GM12872 (cell line): ENCODE results near the gene MB21D2.

Source experiments
- TF ChIP-seq, protein P1 (sequence below): IDR thresholded peaks from 3 replicates; pipeline ENCODE4 v1.5.1; 2011; ENCODE audit warnings: low read depth, mild to moderate bottlenecking, low read length, moderate library complexity; ENCODE audit not compliant: insufficient read depth

Gene MB21D2

DNA sequence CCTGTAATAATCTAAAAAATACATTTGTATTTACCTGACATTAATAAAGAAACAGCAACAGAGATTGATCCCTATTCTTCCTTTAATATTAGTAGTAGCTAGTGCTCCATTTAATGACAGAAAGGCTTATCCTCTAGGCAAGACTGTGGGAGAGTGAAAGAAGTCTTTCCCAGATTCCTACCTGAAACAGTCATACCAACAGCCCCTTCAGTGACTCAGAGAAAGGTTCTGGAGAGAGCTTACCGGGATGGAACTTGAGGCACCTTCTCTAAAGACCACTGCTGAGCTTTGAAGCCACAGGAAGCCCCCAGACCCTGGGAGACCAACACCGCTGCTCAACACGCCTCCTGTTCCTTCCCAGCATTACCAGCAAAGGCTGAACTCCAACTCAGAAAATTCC is 123.4 kb downstream of the MB21D2 start:
- TF ChIP-seq, protein P1, sequence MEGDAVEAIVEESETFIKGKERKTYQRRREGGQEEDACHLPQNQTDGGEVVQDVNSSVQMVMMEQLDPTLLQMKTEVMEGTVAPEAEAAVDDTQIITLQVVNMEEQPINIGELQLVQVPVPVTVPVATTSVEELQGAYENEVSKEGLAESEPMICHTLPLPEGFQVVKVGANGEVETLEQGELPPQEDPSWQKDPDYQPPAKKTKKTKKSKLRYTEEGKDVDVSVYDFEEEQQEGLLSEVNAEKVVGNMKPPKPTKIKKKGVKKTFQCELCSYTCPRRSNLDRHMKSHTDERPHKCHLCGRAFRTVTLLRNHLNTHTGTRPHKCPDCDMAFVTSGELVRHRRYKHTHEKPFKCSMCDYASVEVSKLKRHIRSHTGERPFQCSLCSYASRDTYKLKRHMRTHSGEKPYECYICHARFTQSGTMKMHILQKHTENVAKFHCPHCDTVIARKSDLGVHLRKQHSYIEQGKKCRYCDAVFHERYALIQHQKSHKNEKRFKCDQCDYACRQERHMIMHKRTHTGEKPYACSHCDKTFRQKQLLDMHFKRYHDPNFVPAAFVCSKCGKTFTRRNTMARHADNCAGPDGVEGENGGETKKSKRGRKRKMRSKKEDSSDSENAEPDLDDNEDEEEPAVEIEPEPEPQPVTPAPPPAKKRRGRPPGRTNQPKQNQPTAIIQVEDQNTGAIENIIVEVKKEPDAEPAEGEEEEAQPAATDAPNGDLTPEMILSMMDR = no peak

DNA sequence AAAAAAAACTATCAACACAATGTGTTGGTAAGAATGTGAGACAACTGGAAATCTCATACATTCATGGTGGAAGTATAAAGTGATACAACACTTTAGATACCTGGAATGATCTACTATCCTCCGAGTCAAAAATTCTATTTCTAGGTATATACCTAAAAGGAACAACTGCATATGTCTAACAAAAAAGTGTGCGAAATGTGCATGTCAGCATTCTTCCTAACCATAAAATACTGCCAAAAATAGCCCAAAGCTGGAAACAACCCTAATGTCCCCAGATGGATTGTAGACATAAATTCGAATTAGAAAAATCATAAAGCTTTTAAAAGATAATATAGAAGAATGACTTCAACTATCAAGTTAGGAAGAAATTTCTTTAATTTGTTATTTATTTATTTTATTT is 139.1 kb downstream of the MB21D2 start:
- TF ChIP-seq, protein P1 = no peak

GRCh38 chr3:192772240-192772894 is 145.3 kb downstream of the MB21D2 start:
- TF ChIP-seq, protein P1 = peak; percentile 39; the same call in 2 of the 3 replicates

DNA sequence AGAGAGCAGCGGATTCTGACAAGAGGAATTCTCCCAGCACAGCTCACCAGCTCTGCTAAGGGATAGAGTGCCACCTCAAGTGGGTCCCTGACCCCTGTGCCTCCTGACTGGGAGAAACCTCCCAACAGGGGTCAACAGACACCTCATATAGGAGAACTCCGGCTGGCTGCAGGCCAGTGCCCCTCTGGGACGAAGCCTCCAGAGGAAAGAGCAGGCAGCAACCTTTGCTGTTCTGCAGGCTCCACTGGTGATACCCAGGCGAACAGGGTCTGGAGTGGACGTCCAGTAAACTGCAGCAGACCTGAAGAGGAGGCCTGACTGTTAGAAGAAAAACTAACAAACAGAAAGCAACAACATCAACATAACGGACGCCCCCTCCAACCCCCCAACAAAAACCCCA is 159.0 kb downstream of the MB21D2 start:
- TF ChIP-seq, protein P1 = no peak

DNA sequence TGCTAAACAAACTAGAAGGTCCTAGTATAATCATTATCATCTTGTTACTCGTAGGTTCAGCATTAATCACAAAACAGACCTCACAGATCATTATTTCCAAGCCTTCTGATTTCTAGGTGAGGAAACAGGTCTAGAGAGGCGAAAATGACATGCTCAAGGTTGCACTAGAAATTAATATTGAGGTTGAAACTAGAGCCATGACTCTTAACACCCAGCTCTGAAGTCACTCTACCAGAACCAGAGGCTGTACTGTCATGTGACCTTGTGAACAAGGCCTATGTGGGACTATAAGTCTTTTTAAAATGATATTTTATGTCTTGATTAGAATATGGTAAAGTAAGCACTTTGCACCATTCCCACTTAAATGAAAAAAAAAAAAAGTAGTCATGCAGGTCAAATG is 166.5 kb downstream of the MB21D2 start:
- TF ChIP-seq, protein P1 = no peak

DNA sequence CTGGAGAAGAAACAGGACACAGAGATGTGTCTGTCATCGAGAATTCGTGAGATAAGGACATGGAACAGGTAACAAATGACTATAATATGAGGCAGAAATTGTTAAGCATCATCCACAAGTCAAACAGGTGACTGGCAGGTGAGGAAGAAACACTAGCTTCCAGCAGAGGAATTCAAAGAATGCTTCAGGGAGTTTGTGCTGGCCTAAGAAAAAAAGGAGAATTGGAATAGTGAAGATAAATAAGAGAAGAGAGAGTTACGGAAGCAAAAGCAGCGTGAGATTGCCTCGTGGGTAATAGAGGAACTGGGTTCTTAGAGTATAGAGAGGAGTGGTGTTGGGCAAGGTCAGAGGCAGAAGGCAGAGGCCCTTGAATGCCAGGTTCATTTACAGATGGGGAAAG is 167.5 kb downstream of the MB21D2 start:
- TF ChIP-seq, protein P1 = no peak

DNA sequence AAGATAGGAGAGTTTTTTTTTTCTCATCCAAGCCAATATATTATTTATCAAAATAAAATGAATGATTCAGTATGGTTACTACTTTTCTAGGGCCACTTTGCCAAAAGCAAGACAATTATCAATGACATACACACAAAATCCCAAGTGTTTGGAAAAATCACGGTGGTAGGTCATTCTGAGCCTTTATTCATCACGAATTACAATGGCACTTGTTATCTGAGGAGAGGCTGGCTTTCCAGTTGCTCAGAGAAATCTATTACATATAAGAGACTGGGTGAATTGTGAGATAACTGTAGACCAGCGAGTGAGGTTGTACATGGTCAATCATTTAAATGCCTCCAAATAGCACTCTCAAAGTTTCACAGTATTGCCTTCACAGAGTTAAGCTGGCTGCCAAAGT is 169.9 kb downstream of the MB21D2 start:
- TF ChIP-seq, protein P1 = no peak
